Activated naive CD8-positive, alpha-beta T cell treated with anti-CD3 and anti-CD28 coated beads for 36 hours (primary cell): ENCODE results near the gene SLC6A11. TPM values are rescaled to one million over a fixed set of nuclear protein-coding genes. Genes with fewer than 3 reads are reported as not detected.

Source experiments
- DNase-seq: peaks from one replicate; pipeline ENCODE4 v3.0.0; 2021
- H3K27ac Mint-ChIP-seq: one replicate; pipeline ENCODE4 v1.8.0; 2022; ENCODE audit warnings: mild to moderate bottlenecking, moderate library complexity, mixed read lengths
- H3K27me3 Mint-ChIP-seq: one replicate; pipeline ENCODE4 v1.8.0; 2022; ENCODE audit warnings: mild to moderate bottlenecking, mixed read lengths
- H3K36me3 Mint-ChIP-seq: one replicate; pipeline ENCODE4 v1.8.0; 2021; ENCODE audit warnings: mild to moderate bottlenecking, mixed read lengths
- H3K4me1 Mint-ChIP-seq: one replicate; pipeline ENCODE4 v1.8.0; 2021; ENCODE audit warnings: mixed read lengths
- H3K4me3 Mint-ChIP-seq: one replicate; pipeline ENCODE4 v1.8.0; 2022; ENCODE audit warnings: mild to moderate bottlenecking, moderate library complexity, mixed read lengths
- H3K9me3 Mint-ChIP-seq: one replicate; pipeline ENCODE4 v1.8.0; 2022; ENCODE audit warnings: mixed read lengths
- total RNA-seq, 2 experiments: library from RNA; stranded (reverse); gene quantifications; one replicate each; pipeline ENCODE4 v1.2.3, GENCODE V29; 2021

Gene SLC6A11
- total RNA-seq, 2 experiments from 2014 or later, result not detected

DNA sequence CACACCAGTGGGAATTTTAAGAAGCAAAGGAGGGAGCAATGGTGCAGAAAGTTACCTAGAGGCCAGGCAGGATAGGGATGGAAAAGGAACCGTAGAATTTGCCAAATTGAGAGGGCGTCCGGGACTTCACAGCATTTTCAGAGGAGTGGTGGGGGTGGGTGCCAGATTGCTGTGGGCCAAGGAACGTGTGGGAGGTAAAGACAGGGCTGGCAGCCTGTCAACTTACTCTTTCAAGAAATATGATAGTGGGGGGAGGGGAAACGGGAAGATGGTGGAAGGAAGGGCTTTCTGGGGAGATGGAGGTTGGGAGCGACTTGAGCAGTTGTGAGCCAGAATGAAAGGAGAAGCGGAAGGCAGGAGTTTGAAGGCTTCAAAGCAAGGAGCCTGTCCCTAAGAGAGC, 1.4 kb upstream of the SLC6A11 start:
- no peak overlapping the region for H3K27ac Mint-ChIP-seq
- peaks cover 48% of the 10 kb centered on the region for H3K27me3 Mint-ChIP-seq
- no peaks in the 10 kb centered on the region for H3K36me3 Mint-ChIP-seq
- no peaks in the 10 kb centered on the region for H3K4me1 Mint-ChIP-seq
- no peaks in the 10 kb centered on the region for H3K9me3 Mint-ChIP-seq
- no peak overlapping the region for H3K4me3 Mint-ChIP-seq
- no peak for DNase-seq

DNA sequence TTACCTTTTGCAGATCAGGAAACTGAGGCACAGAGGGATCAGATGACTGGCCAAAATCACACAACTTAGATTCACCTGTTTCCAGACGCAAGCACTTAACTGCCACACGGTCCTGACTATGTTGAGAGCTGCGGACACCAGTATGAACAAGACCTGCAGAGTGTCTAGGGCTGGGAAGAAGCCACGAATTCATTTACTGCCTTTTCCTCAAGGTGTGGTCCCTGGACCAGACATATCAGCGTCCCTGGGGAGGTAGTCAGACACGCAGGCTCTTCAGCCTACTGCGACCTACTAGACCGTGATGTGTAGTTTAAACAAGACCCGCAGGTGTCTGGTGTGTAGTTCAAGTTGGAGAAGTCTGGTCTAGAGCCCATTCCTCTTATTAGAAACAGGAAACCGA, 541 bp upstream of the SLC6A11 start:
- Mint-ChIP-seq H3K27me3 (peaks cover 53% of the 10 kb centered on the region), H3K36me3 (no peaks in the 10 kb centered on the region), H3K9me3 (no peaks in the 10 kb centered on the region), H3K4me1 (no peaks in the 10 kb centered on the region), H3K27ac (no peak overlapping the region), H3K4me3 (no peak overlapping the region)
- DNase-seq, result no peak

DNA sequence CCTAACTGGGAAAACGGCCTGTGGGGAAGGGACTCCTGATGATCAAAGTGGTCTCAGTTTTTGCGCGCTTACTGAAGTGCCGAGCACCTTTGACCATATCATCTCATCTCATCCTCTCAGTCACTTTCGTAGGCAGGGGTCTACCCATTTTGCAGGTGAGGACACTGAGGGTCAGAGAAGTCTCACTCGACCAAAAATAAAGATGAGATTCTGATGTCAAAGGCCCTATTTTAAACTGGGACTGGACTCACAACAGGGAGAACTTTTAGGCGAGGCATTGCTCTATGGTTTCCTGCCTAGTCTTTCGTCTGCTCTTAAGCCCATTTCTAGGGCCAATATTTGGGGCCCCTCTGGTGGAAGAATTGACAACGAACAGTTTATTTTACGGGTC, 830 bp downstream of the SLC6A11 start:
- no peaks in the 10 kb centered on the region for H3K4me1 Mint-ChIP-seq
- no peaks in the 10 kb centered on the region for H3K36me3 Mint-ChIP-seq
- H3K9me3 Mint-ChIP-seq, result no peaks in the 10 kb centered on the region
- H3K27me3 Mint-ChIP-seq, result peaks cover 51% of the 10 kb centered on the region
- no peak overlapping the region for H3K27ac Mint-ChIP-seq
- H3K4me3 Mint-ChIP-seq, result no peak overlapping the region
- DNase-seq, result no peak

DNA sequence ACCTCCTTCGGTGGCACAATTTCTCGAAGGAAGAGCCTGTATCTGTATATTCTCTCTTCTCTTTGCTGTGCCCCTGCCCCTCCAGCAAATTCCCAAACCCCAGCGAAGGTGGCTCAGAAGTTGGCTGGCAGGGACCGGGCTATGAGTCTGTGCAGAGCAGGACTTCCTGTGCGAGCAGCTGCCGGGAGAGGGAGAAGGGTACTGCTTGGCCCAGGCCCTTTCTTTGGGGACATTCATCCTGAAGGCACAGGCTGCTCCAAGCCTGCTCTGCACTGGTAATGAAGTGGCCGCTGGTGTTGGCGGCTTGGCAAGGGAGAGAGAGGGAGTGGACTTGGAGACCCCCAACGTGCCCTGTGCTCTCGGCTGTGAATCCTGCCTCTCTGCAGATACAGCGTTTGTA, 1.5 kb downstream of the SLC6A11 start:
- DNase-seq, result no peak
- H3K36me3 Mint-ChIP-seq, result no peaks in the 10 kb centered on the region
- H3K4me3 Mint-ChIP-seq, result no peak overlapping the region
- no peaks in the 10 kb centered on the region for H3K4me1 Mint-ChIP-seq
- peaks cover 48% of the 10 kb centered on the region for H3K27me3 Mint-ChIP-seq
- H3K27ac Mint-ChIP-seq, result no peak overlapping the region
- no peaks in the 10 kb centered on the region for H3K9me3 Mint-ChIP-seq

DNA sequence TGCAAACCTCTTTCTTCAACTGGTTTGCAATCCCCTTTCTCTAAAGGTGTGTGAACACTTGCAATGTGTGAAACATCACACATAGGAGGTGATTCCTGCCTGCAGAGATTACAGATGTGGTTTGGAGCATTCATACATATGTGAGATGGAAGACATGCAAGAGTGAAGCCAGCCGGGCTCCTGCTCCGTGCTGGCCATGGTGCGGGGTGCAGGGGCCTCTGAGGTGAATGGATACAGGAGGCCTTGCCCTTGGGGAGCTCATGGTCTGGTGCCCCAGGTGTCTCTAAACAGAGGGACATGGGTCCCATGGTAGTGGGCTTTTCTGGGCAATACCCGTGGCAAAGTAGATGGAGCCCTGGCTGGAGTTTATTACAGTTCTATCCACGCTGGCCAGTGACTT, 6.0 kb downstream of the SLC6A11 start:
- Mint-ChIP-seq H3K4me3 (no peak overlapping the region), H3K4me1 (no peaks in the 10 kb centered on the region), H3K27me3 (peaks cover 19% of the 10 kb centered on the region), H3K9me3 (no peaks in the 10 kb centered on the region), H3K27ac (no peak overlapping the region), H3K36me3 (no peaks in the 10 kb centered on the region)
- DNase-seq, result no peak

DNA sequence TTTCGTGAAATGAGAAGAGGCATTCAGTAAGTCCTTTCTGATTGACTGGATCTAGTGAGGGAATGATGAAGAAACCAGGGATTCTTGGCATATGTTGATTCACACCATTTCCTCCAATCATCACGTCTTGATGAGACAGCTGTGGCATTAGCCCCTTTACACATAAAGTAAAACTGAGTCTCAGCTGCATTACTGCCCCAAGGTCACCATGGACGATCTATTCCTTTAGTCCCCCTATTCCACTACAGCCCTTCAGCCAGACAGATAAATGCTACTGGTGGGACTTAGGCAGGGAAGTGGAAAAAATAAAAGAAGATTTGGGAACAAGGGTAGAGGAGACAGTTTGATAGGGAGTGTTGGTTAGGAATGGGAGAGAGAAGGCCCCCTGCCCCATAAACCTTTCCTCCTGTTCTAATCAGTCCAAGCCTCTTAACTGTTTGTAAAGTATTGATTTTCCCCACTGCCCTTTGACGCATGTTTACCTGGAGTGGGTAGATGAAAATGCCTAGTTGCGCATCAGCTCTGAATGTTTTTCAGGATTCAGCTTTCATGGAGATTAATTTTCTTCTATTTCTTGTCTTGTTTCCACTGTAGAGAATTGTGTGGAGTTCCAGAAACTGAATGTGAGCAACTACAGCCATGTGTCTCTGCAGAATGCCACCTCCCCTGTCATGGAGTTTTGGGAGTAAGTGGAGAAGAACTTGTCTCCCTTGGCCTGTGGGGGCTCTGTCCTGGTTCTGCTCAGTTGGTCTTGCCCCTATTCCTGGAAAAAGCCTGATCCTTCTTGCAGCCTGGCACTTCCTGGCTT, 6.9 kb downstream of the SLC6A11 start:
- H3K4me1 Mint-ChIP-seq, result no peaks in the 10 kb centered on the region
- H3K27ac Mint-ChIP-seq, result no peak overlapping the region
- H3K36me3 Mint-ChIP-seq, result no peaks in the 10 kb centered on the region
- H3K4me3 Mint-ChIP-seq, result no peak overlapping the region
- H3K9me3 Mint-ChIP-seq, result no peaks in the 10 kb centered on the region
- H3K27me3 Mint-ChIP-seq, result peaks cover 13% of the 10 kb centered on the region
- no peak for DNase-seq

DNA sequence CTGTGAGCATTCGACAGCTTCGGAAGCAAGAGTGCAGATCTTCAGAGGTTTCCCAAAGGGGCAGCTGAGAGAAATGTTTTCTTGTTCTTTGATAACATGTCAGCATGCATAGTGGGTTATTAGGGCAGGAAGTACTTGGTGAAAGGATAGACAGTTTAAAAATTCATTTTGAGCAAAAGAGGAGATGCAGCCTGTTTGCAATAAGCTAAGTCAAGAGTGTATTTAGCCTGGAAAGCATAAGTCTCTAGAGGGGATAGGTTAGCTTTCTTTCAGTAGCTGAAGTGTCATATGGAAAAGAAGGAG, 7.4 kb downstream of the SLC6A11 start:
- H3K4me3 Mint-ChIP-seq, result no peak overlapping the region
- no peaks in the 10 kb centered on the region for H3K36me3 Mint-ChIP-seq
- DNase-seq, result no peak
- H3K4me1 Mint-ChIP-seq, result no peaks in the 10 kb centered on the region
- no peak overlapping the region for H3K27ac Mint-ChIP-seq
- H3K9me3 Mint-ChIP-seq, result no peaks in the 10 kb centered on the region
- H3K27me3 Mint-ChIP-seq, result peaks cover 11% of the 10 kb centered on the region

DNA sequence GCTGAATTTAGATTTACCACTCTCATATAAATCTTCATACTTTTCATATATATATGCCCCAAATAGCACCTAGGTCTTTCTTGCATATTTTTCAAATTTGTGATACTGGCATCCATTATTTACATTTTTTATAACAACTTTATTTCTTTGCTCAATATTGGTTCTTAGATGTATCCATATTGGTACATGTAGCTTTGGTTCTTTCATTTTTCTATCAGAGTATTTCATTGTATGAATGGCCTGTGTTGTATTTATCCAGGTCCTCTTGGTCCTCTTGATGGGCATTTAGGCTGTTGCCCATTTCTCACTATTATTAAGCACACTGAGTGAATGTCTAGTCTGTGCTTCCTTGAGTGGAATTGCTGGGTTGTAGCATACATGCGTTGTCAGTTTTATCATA, 8.4 kb downstream of the SLC6A11 start:
- Mint-ChIP-seq H3K9me3 (no peaks in the 10 kb centered on the region), H3K27ac (no peak overlapping the region), H3K27me3 (peaks cover 8% of the 10 kb centered on the region), H3K36me3 (no peaks in the 10 kb centered on the region), H3K4me3 (no peak overlapping the region), H3K4me1 (no peaks in the 10 kb centered on the region)
- no peak for DNase-seq

DNA sequence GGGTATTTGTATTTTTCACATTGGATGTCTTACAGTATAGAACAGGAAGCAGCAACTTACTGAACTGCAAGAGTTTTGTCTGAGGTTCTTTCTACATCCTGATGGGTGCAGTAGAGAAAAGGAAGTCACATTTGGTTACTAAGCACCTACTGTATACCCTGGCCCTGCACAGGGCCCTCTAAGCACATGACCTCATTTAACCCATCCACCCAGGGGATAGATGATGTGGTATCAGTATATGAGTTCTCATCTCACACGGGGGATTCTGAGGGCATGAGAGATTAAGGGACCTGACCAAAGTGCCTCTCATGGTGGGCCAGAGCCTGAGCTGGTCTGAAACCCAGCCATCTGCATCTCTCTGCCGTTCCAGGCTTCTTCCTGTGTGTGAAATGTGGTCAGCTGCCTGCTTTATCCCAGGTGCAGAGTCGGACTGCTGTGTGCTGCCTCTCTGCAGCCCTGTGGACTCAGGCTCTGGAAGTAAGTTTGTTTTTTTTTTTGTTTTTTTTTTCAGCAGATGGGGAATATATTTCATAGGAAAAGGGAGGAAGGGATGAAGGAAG, 17.9 kb downstream of the SLC6A11 start:
- DNase-seq, result no peak
- H3K27me3 Mint-ChIP-seq, result peaks cover 22% of the 10 kb centered on the region
- no peaks in the 10 kb centered on the region for H3K9me3 Mint-ChIP-seq
- no peak overlapping the region for H3K4me3 Mint-ChIP-seq
- no peak overlapping the region for H3K27ac Mint-ChIP-seq
- no peaks in the 10 kb centered on the region for H3K4me1 Mint-ChIP-seq
- no peaks in the 10 kb centered on the region for H3K36me3 Mint-ChIP-seq

DNA sequence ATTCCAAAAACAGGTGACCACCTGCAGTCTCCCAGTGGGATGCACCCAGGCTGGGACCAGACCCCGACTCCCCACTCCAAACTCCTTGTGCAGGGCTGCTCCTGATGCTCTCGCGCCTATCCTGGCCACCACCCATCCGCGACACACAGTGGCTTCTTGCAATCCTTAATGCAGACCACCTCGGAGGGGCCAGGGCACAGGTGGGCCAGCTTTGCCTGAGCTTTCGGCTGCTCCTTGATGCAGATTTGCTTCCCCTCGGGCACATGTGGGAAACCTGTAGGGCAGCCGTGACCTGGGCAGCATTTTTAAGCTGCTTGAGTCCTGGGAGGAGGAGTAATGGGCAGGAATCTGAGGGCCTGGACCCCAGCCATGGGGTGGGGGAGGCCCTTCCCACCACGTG, 18.9 kb downstream of the SLC6A11 start:
- no peaks in the 10 kb centered on the region for H3K36me3 Mint-ChIP-seq
- no peak overlapping the region for H3K27ac Mint-ChIP-seq
- DNase-seq, result no peak
- H3K9me3 Mint-ChIP-seq, result no peaks in the 10 kb centered on the region
- H3K4me1 Mint-ChIP-seq, result no peaks in the 10 kb centered on the region
- peaks cover 30% of the 10 kb centered on the region for H3K27me3 Mint-ChIP-seq
- no peak overlapping the region for H3K4me3 Mint-ChIP-seq

DNA sequence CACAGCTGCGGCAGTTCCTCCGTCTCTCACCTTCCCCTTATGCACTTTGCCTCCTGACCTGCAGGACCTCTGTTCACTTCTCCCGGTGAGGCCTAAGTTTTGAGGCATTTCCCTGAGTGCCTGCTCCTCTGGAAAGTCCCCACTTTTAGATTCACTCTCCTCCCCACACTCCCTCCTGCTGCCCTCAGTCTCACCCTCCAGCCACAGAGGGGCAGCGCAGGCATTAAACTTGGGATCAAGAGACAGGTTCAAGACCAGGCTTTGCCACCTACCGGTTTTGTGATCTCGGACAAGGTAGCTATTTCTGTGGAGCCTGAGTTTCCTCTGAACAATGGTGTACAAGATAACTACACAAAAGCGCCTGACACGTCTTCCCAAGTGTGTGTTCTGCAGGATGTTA, 19.4 kb downstream of the SLC6A11 start:
- Mint-ChIP-seq H3K27me3 (peaks cover 30% of the 10 kb centered on the region), H3K9me3 (no peaks in the 10 kb centered on the region), H3K4me3 (no peak overlapping the region), H3K36me3 (no peaks in the 10 kb centered on the region), H3K4me1 (no peaks in the 10 kb centered on the region), H3K27ac (no peak overlapping the region)
- no peak for DNase-seq

DNA sequence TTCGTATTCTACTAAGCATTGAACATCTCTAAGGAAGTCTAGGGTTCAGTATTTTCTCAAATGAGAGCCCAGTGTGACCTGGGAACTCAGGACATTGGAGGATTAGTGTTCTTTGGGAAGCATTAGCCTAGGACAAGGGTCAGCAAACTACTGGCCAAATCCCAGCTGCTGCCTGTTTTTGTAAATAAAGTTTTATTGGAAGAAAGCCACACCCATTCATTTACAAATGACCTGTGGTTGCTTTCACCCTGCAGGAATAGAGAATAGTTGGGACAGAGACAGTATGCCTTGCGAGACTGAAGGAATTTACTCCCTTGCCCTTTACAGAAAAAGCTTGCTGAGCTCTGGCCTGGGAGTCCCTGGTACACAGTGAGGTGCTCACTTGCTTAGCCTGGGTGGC, 20.6 kb downstream of the SLC6A11 start:
- H3K27me3 Mint-ChIP-seq, result peaks cover 30% of the 10 kb centered on the region

DNA sequence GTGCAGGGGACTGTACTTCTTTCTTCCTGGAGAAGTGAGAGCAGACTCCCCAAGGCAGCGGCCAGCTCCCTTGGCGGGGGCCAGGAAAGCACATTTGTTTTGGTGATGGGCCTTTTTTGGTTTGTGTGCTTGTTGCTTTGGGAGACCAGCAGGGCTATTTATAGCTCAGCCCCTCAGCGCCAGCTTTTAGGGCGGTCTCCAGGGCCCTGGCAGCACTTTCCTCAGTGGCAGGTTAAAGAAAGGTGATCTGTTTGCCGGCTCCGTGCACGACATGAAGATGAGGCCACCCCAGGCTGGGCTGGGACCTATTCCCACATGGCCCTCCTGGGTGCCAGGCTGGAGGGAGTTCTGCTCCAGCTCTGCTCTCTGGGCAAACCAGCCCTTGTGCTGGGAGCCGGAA, 21.8 kb downstream of the SLC6A11 start:
- Mint-ChIP-seq H3K4me3 (no peak overlapping the region), H3K36me3 (no peaks in the 10 kb centered on the region), H3K9me3 (no peaks in the 10 kb centered on the region), H3K4me1 (no peaks in the 10 kb centered on the region), H3K27me3 (peaks cover 30% of the 10 kb centered on the region), H3K27ac (no peak overlapping the region)
- no peak for DNase-seq

More for the DNA sequence above, 20.6 kb downstream of the SLC6A11 start:
- no peaks in the 10 kb centered on the region for H3K4me1 Mint-ChIP-seq
- no peak overlapping the region for H3K4me3 Mint-ChIP-seq
- H3K9me3 Mint-ChIP-seq, result no peaks in the 10 kb centered on the region
- H3K27ac Mint-ChIP-seq, result no peak overlapping the region
- H3K36me3 Mint-ChIP-seq, result no peaks in the 10 kb centered on the region
- no peak for DNase-seq

DNA sequence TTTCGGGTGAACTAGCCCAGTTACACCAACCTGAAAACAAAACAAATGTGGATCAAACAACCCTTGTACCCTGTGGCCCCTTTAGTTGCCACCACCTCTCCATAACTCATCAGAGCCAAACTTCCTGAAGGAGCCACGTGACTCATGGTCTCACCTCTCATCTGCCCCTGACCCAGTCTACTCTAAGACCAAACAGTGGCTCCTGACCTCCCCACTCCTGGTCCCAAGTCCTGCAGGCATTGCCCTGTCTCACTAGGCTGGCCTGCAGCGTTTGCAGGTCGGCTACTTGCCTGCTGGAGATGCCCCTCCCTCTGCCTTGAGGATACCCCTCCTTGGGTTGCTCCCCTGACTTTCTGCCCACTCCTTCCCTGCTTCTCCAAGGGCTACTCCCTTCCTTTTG, 23.1 kb downstream of the SLC6A11 start:
- Mint-ChIP-seq H3K4me3 (no peak overlapping the region), H3K36me3 (no peaks in the 10 kb centered on the region), H3K27me3 (peaks cover 23% of the 10 kb centered on the region), H3K27ac (no peak overlapping the region), H3K9me3 (no peaks in the 10 kb centered on the region), H3K4me1 (no peaks in the 10 kb centered on the region)
- DNase-seq, result no peak

DNA sequence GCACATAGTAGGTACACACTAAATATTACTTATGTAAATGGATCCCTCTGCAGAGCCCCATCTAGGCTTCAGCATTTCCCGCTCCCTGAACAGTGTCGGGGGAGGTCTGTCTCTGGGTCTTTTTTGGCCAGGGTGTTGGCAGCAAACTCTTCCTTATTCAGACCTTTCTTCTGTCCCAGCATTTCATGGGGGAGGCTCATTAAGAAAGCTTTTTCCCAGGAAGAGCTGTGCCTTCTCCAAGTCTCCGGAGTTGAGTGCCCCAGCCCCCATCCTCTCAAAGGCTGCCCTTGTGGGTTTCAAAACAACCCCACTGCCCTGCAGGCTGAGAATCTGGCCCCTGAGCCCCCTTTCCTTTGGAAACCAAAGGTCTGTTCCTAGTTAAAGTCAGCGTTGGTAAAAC, 25.1 kb downstream of the SLC6A11 start:
- Mint-ChIP-seq H3K4me3 (no peak overlapping the region), H3K4me1 (peaks cover 1% of the 10 kb centered on the region), H3K27ac (no peak overlapping the region), H3K9me3 (no peaks in the 10 kb centered on the region), H3K36me3 (no peaks in the 10 kb centered on the region), H3K27me3 (peaks cover 12% of the 10 kb centered on the region)
- DNase-seq, result no peak

DNA sequence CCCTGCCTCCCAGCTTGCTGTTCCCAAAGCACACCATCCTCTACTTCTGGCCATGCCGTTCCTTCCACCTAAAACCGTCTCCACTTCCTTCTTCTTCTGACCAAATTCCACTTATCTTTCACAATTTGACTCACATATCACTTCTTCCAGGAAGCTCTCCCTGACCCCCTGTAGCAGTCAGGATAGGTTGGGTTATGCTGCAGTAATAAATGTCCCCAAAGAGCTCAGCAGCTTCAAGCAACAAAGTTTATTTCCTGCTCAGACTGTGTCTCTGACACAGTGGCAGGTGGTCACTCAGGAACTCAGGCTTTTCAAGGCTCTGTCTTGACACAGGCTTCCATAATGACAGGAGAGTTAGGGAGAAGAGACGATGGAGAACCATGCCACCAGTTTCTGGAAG, 27.4 kb downstream of the SLC6A11 start:
- no peaks in the 10 kb centered on the region for H3K9me3 Mint-ChIP-seq

More for the DNA sequence above, 27.4 kb downstream of the SLC6A11 start:
- peaks cover 18% of the 10 kb centered on the region for H3K27me3 Mint-ChIP-seq
- H3K27ac Mint-ChIP-seq, result no peak overlapping the region
- H3K36me3 Mint-ChIP-seq, result no peaks in the 10 kb centered on the region
- peaks cover 6% of the 10 kb centered on the region for H3K4me1 Mint-ChIP-seq
- DNase-seq, result no peak
- no peak overlapping the region for H3K4me3 Mint-ChIP-seq
